ENCODE data around the gene HIRA. TPM values are rescaled to one million over a fixed set of nuclear protein-coding genes. Genes with fewer than 3 reads are reported as not detected.

Gene HIRA
- total and polyA plus RNA-seq, 9 of the 15 experiments (the other 6 are each of a cell fraction or from before 2014, with no cell fraction given), result 0.96 to 132 (median 58.4) TPM

DNA sequence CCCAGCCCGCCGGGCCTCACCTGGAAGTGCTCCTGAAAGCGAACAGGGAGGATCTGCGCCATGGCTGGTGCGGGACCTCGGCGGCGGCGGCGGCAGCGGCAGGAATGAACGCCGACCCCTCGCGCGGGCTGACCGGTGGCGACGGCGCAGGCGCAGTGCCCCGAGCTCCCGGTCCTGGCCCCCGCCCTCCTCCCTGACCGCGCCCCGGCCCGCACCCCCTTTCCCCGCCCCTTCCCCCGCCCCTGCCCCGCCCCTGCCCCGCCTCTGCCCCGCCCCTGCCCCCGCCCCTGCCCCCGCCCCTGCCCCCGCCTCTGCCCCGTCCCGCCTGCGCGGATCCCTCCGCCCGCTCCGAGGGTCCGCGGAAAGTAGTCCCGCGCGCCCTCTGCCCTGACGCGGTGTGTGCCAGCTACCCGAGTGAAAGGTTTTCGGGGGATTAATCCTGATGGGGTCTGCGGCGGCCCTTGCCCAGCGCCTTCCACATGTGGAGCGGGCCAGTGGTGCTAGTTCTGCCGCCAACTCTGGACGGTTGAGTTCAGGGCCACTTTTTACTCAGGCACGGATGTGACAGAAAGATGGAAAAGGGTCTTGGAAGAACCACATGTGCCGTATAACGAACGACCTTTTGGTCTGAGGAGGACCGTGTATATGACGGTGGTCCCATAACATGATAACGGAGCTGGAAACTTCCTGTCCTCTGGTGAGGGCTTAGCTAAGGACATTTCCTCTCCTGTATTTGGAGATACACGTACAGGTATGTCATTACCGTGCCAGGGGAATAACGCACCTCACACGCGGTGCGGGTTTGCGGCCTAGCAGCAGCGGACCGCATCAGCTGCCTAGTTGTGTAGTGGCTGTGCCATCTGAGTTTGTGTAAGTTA is 139.7 kb downstream of the HIRA start, which contains the start of gene CLTCL1 (continued):
- TF ChIP-seq, protein P1, sequence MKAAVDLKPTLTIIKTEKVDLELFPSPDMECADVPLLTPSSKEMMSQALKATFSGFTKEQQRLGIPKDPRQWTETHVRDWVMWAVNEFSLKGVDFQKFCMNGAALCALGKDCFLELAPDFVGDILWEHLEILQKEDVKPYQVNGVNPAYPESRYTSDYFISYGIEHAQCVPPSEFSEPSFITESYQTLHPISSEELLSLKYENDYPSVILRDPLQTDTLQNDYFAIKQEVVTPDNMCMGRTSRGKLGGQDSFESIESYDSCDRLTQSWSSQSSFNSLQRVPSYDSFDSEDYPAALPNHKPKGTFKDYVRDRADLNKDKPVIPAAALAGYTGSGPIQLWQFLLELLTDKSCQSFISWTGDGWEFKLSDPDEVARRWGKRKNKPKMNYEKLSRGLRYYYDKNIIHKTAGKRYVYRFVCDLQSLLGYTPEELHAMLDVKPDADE (conservative IDR thresholded peaks at IDR 0.05; ENCODE audit: control insufficient read depth, low read depth, low read length), result 0 out of 2 replicates have a peak, but pooled peaks have one; percentile 24
- TF ChIP-seq, protein P2, sequence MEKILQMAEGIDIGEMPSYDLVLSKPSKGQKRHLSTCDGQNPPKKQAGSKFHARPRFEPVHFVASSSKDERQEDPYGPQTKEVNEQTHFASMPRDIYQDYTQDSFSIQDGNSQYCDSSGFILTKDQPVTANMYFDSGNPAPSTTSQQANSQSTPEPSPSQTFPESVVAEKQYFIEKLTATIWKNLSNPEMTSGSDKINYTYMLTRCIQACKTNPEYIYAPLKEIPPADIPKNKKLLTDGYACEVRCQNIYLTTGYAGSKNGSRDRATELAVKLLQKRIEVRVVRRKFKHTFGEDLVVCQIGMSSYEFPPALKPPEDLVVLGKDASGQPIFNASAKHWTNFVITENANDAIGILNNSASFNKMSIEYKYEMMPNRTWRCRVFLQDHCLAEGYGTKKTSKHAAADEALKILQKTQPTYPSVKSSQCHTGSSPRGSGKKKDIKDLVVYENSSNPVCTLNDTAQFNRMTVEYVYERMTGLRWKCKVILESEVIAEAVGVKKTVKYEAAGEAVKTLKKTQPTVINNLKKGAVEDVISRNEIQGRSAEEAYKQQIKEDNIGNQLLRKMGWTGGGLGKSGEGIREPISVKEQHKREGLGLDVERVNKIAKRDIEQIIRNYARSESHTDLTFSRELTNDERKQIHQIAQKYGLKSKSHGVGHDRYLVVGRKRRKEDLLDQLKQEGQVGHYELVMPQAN (IDR thresholded peaks at IDR 0.05; ENCODE audit: borderline replicate concordance), result peak; percentile 92
- TF ChIP-seq ETV1 (tag; conservative IDR thresholded peaks at IDR 0.05; ENCODE audit: low read depth), result peak; percentile 67
- TF ChIP-seq MYC (IDR thresholded peaks at IDR 0.05; ENCODE audit: low read depth, low read length), result peak; percentile 89
- TF ChIP-seq MYC (CRISPR knock-in tag; IDR thresholded peaks at IDR 0.05; ENCODE audit: borderline replicate concordance, low read depth), result peak; percentile 94
- no peak for TF ChIP-seq KAT8 (IDR thresholded peaks at IDR 0.05; ENCODE audit: low read depth)
- TF ChIP-seq, protein P3, sequence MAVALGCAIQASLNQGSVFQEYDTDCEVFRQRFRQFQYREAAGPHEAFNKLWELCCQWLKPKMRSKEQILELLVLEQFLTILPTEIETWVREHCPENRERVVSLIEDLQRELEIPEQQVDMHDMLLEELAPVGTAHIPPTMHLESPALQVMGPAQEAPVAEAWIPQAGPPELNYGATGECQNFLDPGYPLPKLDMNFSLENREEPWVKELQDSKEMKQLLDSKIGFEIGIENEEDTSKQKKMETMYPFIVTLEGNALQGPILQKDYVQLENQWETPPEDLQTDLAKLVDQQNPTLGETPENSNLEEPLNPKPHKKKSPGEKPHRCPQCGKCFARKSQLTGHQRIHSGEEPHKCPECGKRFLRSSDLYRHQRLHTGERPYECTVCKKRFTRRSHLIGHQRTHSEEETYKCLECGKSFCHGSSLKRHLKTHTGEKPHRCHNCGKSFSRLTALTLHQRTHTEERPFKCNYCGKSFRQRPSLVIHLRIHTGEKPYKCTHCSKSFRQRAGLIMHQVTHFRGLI (CRISPR knock-in tag; IDR thresholded peaks at IDR 0.05), result peak; percentile 66; the same call in 1 of the 2 replicates
- TF ChIP-seq ETV6 (IDR thresholded peaks at IDR 0.05; ENCODE audit: borderline replicate concordance in 1 of 2, low read depth in 2 of 2, low read length in 1 of 2), result 0 out of 4 replicates have a peak, but pooled peaks of 1 of the 2 experiments have one; percentile 34
- peak; percentile 90; the same call in 1 of the 2 replicates for TF ChIP-seq ETV6 (CRISPR knock-in tag; IDR thresholded peaks at IDR 0.05; ENCODE audit: borderline replicate concordance)
- TF ChIP-seq TEAD2 (tag; IDR thresholded peaks at IDR 0.05), result no peak; the same call in 1 of the 2 replicates
- no peak for TF ChIP-seq ZNF174 (CRISPR knock-in tag; IDR thresholded peaks at IDR 0.05)
- TF ChIP-seq, protein P4, sequence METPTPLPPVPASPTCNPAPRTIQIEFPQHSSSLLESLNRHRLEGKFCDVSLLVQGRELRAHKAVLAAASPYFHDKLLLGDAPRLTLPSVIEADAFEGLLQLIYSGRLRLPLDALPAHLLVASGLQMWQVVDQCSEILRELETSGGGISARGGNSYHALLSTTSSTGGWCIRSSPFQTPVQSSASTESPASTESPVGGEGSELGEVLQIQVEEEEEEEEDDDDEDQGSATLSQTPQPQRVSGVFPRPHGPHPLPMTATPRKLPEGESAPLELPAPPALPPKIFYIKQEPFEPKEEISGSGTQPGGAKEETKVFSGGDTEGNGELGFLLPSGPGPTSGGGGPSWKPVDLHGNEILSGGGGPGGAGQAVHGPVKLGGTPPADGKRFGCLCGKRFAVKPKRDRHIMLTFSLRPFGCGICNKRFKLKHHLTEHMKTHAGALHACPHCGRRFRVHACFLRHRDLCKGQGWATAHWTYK (CRISPR knock-in tag; IDR thresholded peaks at IDR 0.05), result peak; percentile 91
- peak; percentile 96 for TF ChIP-seq XRCC5 (IDR thresholded peaks at IDR 0.05; ENCODE audit: low read depth, low read length)
- TF ChIP-seq KLF10 (CRISPR knock-in tag; IDR thresholded peaks at IDR 0.05), result no peak
- TF ChIP-seq TAF15 (IDR thresholded peaks at IDR 0.05; ENCODE audit: low read depth, low read length), result no peak
- peak; percentile 80 for TF ChIP-seq L3MBTL2 (IDR thresholded peaks at IDR 0.05)
- no peak for TF ChIP-seq COPS2 (conservative IDR thresholded peaks at IDR 0.05)
- TF ChIP-seq, protein P5, sequence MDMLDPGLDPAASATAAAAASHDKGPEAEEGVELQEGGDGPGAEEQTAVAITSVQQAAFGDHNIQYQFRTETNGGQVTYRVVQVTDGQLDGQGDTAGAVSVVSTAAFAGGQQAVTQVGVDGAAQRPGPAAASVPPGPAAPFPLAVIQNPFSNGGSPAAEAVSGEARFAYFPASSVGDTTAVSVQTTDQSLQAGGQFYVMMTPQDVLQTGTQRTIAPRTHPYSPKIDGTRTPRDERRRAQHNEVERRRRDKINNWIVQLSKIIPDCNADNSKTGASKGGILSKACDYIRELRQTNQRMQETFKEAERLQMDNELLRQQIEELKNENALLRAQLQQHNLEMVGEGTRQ (CRISPR knock-in tag; IDR thresholded peaks at IDR 0.05), result no peak
